Loucy (cell line): ENCODE measurements around the gene ENTPD1.

Experiments
- H2AFZ ChIP-seq: fragments of 200-600 bp; sonication (generic); 2 replicates; pipeline ENCODE4 v1.6.0; 2016; ENCODE audit warnings: antibody characterized with exemption, mild to moderate bottlenecking, low read length, moderate library complexity
- H3F3A ChIP-seq: fragments of 200-600 bp; 2 replicates; pipeline ENCODE4 v1.6.0; 2016; ENCODE audit warnings: antibody characterized with exemption, low read depth, mild to moderate bottlenecking
- H3K27me3 ChIP-seq: fragments of 200-600 bp; sonication (generic); 2 replicates; pipeline ENCODE4 v1.6.1; 2014; ENCODE audit warnings: low read length, mild to moderate bottlenecking; ENCODE audit not compliant: insufficient read depth, poor library complexity, severe bottlenecking
- H3K36me3 ChIP-seq: fragments of 200-600 bp; sonication (generic); 2 replicates; pipeline ENCODE4 v1.6.1; 2016; ENCODE audit warnings: low read length; ENCODE audit not compliant: insufficient read depth
- H3K4me1 ChIP-seq: fragments of 200-600 bp; sonication (generic); 2 replicates; pipeline ENCODE4 v1.5.1; 2014; ENCODE audit warnings: low read length, mild to moderate bottlenecking; ENCODE audit not compliant: insufficient read depth, poor library complexity, severe bottlenecking
- H3K4me2 ChIP-seq: fragments of 200-600 bp; sonication (generic); 2 replicates; pipeline ENCODE4 v1.6.0; 2014; ENCODE audit warnings: antibody characterized with exemption, low read length, low read depth, mild to moderate bottlenecking; ENCODE audit not compliant: poor library complexity, severe bottlenecking
- H3K4me3 ChIP-seq: fragments of 200-600 bp; sonication (generic); 2 replicates; pipeline ENCODE4 v1.5.1; 2014; ENCODE audit warnings: low read length, mild to moderate bottlenecking, mixed read lengths; ENCODE audit not compliant: poor library complexity, severe bottlenecking
- H3K79me2 ChIP-seq: fragments of 200-600 bp; sonication (generic); 2 replicates; pipeline ENCODE4 v1.6.1; 2014; ENCODE audit warnings: low read length; ENCODE audit not compliant: insufficient read depth
- H3K9ac ChIP-seq: fragments of 200-600 bp; sonication (generic); 2 replicates; pipeline ENCODE4 v1.6.0; 2014; ENCODE audit warnings: mild to moderate bottlenecking, low read depth, low read length, moderate library complexity; ENCODE audit not compliant: poor library complexity, severe bottlenecking
- H3K9me2 ChIP-seq: fragments of 200-600 bp; sonication (generic); replicated peaks from 2 replicates; pipeline ENCODE4 v1.6.1; 2016; ENCODE audit warnings: low read depth, low read length, mixed read lengths
- H3K9me3 ChIP-seq: fragments of 200-600 bp; sonication (generic); 2 replicates; pipeline ENCODE4 v1.6.1; 2014; ENCODE audit warnings: mild to moderate bottlenecking, antibody characterized with exemption, low read length, low read depth; ENCODE audit not compliant: insufficient read depth
- H4K20me1 ChIP-seq: fragments of 200-600 bp; sonication (generic); 2 replicates; pipeline ENCODE4 v1.6.0; 2014; ENCODE audit warnings: antibody characterized with exemption, low read length, mild to moderate bottlenecking; ENCODE audit not compliant: insufficient read depth, poor library complexity, severe bottlenecking
- EZH2phosphoT487 ChIP-seq: fragments of 200-600 bp; IDR thresholded peaks from 2 replicates; pipeline ENCODE4 v1.6.1; 2018; ENCODE audit warnings: antibody characterized with exemption, mild to moderate bottlenecking, moderate library complexity, borderline replicate concordance
- TF ChIP-seq, protein P1 (sequence below): fragments of 200-600 bp; sonication (generic); conservative IDR thresholded peaks from 2 replicates; pipeline ENCODE4 v1.5.1; 2014; ENCODE audit warnings: mild to moderate bottlenecking, antibody characterized with exemption, low read length

Gene ENTPD1

DNA sequence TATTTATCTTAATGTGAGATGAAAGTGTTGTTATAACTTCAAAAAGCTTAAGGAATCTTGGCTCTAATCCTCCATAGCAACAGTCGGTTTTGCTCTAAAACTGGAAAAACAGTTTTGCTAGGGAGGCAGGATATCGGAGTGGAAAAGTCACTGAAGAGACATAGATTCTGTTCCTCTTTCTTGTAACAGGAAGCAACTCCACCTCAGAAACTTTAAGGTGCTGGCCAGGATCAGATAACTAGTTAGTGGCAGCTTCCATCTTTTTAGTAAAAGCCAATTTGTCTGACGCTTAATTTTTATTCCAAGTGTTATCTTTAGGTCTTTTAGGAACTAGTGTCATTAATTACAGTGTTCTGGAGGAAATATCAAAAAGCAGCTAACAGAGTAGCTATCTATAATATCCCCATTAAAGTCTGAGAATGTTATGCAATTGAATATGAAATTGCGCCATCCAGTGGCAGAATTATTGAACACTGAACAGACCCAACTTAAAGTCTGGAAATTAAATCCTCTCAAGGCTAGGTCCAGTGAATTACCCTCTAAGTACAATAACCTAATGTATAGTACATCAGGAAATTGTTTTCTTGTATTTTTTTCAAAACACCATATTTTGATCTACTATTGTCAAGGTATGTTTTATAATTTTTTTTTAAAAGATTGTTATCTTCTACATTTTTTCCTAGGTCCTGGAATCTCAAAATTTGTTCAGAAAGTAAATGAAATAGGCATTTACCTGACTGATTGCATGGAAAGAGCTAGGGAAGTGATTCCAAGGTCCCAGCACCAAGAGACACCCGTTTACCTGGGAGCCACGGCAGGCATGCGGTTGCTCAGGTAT, 85.9 kb downstream of the ENTPD1 start:
- Histone ChIP-seq H3F3A (no peaks in the 10 kb centered on the region), H3K9ac (no peak overlapping the region), H2AFZ (peak overlapping the region; percentile 6; the same call in 1 of the 2 replicates), H4K20me1 (no peaks in the 10 kb centered on the region), H3K9me3 (no peaks in the 10 kb centered on the region), H3K79me2 (no peaks in the 10 kb centered on the region), H3K4me1 (no peaks in the 10 kb centered on the region), H3K27me3 (no peaks in the 10 kb centered on the region), H3K4me3 (no peak overlapping the region), H3K36me3 (no peaks in the 10 kb centered on the region), H3K4me2 (no peak overlapping the region), H3K9me2 (no peaks in the 10 kb centered on the region)
- TF ChIP-seq, protein P1, sequence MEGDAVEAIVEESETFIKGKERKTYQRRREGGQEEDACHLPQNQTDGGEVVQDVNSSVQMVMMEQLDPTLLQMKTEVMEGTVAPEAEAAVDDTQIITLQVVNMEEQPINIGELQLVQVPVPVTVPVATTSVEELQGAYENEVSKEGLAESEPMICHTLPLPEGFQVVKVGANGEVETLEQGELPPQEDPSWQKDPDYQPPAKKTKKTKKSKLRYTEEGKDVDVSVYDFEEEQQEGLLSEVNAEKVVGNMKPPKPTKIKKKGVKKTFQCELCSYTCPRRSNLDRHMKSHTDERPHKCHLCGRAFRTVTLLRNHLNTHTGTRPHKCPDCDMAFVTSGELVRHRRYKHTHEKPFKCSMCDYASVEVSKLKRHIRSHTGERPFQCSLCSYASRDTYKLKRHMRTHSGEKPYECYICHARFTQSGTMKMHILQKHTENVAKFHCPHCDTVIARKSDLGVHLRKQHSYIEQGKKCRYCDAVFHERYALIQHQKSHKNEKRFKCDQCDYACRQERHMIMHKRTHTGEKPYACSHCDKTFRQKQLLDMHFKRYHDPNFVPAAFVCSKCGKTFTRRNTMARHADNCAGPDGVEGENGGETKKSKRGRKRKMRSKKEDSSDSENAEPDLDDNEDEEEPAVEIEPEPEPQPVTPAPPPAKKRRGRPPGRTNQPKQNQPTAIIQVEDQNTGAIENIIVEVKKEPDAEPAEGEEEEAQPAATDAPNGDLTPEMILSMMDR: peak; percentile 92
- TF ChIP-seq EZH2phosphoT487: no peak

DNA sequence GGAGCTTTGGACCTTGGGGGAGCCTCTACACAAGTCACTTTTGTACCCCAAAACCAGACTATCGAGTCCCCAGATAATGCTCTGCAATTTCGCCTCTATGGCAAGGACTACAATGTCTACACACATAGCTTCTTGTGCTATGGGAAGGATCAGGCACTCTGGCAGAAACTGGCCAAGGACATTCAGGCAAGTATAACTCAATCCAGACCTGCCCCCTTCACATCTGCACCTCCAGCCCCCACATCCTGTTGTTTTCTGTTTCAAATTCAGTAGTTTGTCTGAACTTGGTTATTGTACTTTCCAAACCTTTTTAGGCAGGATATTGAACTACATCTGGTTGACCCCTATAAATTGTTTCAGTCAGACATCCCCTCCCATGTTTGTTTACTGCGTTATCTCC, 89.4 kb downstream of the ENTPD1 start:
- no peaks in the 10 kb centered on the region for H3K79me2 ChIP-seq
- no peak overlapping the region for H3K4me3 ChIP-seq
- no peaks in the 10 kb centered on the region for H4K20me1 ChIP-seq
- no peaks in the 10 kb centered on the region for H3K9me3 ChIP-seq
- H3K27me3 ChIP-seq: no peaks in the 10 kb centered on the region
- H3K4me1 ChIP-seq: no peaks in the 10 kb centered on the region
- H3K9ac ChIP-seq: no peak overlapping the region
- no peaks in the 10 kb centered on the region for H3K9me2 ChIP-seq
- TF ChIP-seq EZH2phosphoT487: no peak
- TF ChIP-seq, protein P1: no peak
- no peaks in the 10 kb centered on the region for H3K36me3 ChIP-seq
- H2AFZ ChIP-seq: no peak overlapping the region
- no peaks in the 10 kb centered on the region for H3F3A ChIP-seq
- no peak overlapping the region for H3K4me2 ChIP-seq

DNA sequence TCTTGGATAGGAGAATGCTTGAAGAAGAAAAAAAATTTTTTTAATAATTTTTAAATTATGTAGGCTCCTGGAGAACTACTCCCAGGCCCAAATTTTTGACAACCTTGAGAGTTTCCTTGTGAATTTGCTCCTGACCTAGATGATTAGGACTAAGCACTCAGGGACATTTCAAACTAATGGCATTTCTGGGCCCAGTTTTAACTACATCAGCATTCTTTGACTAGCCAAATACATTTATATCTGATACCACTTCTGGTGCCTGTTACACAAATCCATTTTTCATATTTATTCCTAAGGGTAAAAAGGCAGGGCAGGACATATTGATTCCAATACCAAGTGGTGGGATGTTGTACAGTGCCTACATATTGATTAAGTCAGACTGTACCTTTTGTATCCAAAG, 91.0 kb downstream of the ENTPD1 start:
- Histone ChIP-seq H3K9me3 (no peaks in the 10 kb centered on the region), H3K4me2 (no peak overlapping the region), H3K9ac (no peak overlapping the region), H3K9me2 (no peaks in the 10 kb centered on the region), H3K27me3 (no peaks in the 10 kb centered on the region), H3K79me2 (no peaks in the 10 kb centered on the region), H2AFZ (no peak overlapping the region), H3K4me1 (no peaks in the 10 kb centered on the region), H3K4me3 (no peak overlapping the region), H3K36me3 (no peaks in the 10 kb centered on the region), H3F3A (no peaks in the 10 kb centered on the region), H4K20me1 (no peaks in the 10 kb centered on the region)
- no peak for TF ChIP-seq EZH2phosphoT487
- TF ChIP-seq, protein P1: no peak
